ENCODE measurements around the gene MTG1. TPM values are rescaled to one million over a fixed set of nuclear protein-coding genes. Genes with fewer than 3 reads are reported as not detected.

Gene MTG1
- total RNA-seq, 1 donor from 2014 or later: 31.8 TPM

- no peak for DNase-seq (ENCODE audit: low read depth)
- TF ChIP-seq CTCF (conservative IDR thresholded peaks at IDR 0.05; ENCODE audit: low read depth, low read length): no peak
- H3K4me3 ChIP-seq (ENCODE audit: low read depth, low read length): no peak overlapping the region
These were observed 38.7 kb upstream of the MTG1 start for GRCh38 chr10:133355266-133355665.

- DNase-seq (ENCODE audit: low read depth): no peak
- TF ChIP-seq CTCF (conservative IDR thresholded peaks at IDR 0.05; ENCODE audit: low read depth, low read length): no peak
- H3K4me3 ChIP-seq (ENCODE audit: low read depth, low read length): no peak overlapping the region
These were observed 38.0 kb upstream of the MTG1 start for GRCh38 chr10:133355991-133356390.

GRCh38 chr10:133356549-133357284 is 37.2 kb upstream of the MTG1 start:
- no peak for TF ChIP-seq CTCF (conservative IDR thresholded peaks at IDR 0.05; ENCODE audit: low read depth, low read length)
- peak overlapping the region; percentile 68 for H3K4me3 ChIP-seq (ENCODE audit: low read depth, low read length)
- DNase-seq (ENCODE audit: low read depth): no peak

GRCh38 chr10:133357285-133358161 is 36.4 kb upstream of the MTG1 start, which contains the start of gene FUOM:
FUOM (minus strand) TSS chr10:133358019; CDS start chr10:133358007, 12 bp downstream.
- no peak for TF ChIP-seq CTCF (conservative IDR thresholded peaks at IDR 0.05; ENCODE audit: low read depth, low read length)
- DNase-seq (ENCODE audit: low read depth): no peak
- peak within 1 kb of the TSS; percentile 68 for H3K4me3 ChIP-seq (ENCODE audit: low read depth, low read length)

GRCh38 chr10:133358162-133358924 is 35.6 kb upstream of the MTG1 start:
- no peak for DNase-seq (ENCODE audit: low read depth)
- no peak overlapping the region for H3K4me3 ChIP-seq (ENCODE audit: low read depth, low read length)
- no peak for TF ChIP-seq CTCF (conservative IDR thresholded peaks at IDR 0.05; ENCODE audit: low read depth, low read length)

- TF ChIP-seq CTCF (conservative IDR thresholded peaks at IDR 0.05; ENCODE audit: low read depth, low read length): no peak
- DNase-seq (ENCODE audit: low read depth): no peak
- no peak overlapping the region for H3K4me3 ChIP-seq (ENCODE audit: low read depth, low read length)
These were observed 35.0 kb upstream of the MTG1 start for GRCh38 chr10:133358925-133359310.
